HG02588 (cell line): ENCODE measurements around the gene SYNDIG1L.

ENCODE experiments used
- ATAC-seq: cut with Tn5 transposase; IDR thresholded peaks from one replicate; pipeline ENCODE4 v1.9.1; 2021; ENCODE audit warnings: mild to moderate bottlenecking, moderate library complexity; ENCODE audit not compliant: unreplicated experiment

SYNDIG1L gene

DNA sequence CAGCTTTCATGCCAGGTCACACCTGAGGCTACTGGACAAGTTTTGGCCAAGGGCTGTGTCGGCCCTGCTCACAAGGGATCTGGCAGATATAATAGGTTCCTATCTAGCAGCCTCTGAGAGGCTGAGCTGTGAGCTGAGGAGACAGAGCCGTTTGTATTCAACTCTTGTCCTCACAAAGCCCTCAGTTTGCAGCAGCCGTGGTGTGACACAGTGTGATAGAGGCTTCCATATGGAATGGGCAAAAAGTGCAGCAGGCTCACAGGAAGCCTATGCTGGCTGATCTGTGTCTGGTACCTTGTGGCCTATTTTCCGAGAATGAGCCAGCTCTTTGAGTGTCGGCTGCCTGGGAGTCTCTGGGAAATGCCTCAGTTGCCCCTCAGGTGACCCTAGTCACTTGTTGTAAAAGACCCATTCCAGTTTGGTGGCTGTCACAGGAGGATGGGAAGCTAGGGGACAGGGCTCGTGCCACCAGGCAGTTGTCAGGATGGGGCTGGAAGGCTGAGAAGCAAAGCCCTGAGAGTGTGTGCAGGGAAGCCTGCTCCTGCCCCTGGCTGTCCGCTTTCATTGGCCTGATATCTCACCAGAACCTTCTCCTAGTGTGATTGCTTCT, 61.6 kb downstream of the SYNDIG1L start:
- no peak for ATAC-seq

- no peak for ATAC-seq
Observed at GRCh38 chr14:74362361-74362915, 63.6 kb downstream of the SYNDIG1L start.

- ATAC-seq: no peak
Observed at GRCh38 chr14:74360163-74360562, 65.8 kb downstream of the SYNDIG1L start.

DNA sequence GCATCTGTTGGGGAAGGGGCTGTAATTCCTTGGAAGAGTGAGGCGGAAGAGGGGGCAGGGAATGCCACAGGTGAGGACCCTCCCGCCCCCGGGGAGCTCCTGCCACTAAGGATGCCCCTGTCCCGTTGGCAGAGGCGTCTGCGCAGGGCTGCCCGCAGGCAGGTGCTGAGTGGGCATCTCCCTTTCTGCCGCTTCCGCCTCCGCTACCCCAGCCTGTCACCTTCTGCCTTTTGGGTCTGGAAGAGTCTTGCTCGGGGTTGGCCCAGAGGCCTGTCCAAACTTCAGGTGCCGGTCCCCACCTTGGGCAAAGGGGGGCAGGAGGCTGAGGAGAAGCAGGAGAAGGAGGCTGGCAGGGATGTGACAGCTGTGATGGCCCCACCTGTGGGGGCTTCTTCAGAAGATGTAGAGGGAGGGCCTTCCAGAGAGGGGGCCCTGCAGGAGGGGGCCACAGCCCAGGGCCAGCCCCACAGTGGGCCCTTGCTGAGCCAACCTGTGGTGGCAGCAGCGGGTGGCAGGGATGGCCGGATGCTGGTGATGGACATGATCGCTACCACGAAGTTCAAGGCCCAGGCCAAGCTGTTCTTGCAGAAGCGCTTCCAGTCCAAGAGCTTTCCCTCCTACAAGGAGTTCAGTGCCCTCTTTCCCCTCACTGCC, 67.7 kb downstream of the SYNDIG1L start:
- ATAC-seq: no peak

DNA sequence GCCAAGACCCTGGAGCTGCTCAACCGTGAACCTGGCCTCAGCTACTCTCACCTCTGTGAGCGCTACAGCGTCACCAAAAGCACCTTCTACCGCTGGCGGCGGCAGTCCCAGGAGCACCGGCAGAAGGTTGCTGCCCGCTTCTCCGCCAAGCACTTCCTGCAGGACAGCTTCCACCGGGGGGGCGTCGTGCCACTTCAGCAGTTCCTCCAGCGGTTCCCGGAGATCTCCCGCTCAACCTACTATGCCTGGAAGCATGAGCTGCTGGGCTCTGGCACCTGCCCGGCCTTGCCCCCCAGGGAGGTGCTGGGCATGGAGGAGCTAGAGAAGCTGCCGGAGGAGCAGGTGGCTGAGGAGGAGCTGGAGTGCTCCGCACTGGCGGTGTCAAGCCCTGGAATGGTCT, 68.4 kb downstream of the SYNDIG1L start:
- no peak for ATAC-seq

DNA sequence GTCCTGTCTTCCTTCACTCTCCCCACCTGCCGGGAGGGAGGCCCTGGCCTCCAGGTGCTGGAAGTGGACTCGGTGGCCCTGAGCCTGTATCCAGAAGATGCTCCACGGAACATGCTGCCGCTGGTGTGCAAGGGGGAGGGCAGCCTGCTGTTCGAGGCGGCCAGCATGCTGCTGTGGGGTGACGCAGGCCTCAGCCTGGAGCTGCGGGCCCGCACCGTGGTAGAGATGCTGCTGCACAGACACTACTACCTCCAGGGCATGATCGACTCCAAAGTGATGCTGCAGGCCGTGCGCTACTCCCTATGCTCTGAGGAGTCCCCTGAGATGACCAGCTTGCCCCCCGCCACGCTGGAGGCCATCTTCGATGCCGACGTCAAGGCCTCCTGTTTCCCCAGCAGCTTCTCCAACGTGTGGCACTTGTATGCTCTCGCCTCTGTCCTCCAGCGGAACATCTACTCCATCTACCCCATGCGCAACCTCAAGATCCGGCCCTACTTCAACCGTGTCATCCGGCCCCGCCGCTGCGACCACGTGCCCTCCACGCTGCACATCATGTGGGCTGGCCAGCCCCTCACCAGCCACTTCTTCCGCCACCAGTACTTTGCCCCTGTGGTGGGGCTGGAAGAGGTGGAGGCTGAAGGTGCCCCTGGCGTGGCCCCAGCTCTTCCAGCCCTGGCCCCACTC, 69.0 kb downstream of the SYNDIG1L start:
- no peak for ATAC-seq
